Fibroblast of upper back skin (primary cell): Measurements from ENCODE around the gene NOL12.
"Not testable (repeated sequence)": the region's sequence is repeated elsewhere in the genome, so short reads cannot be mapped to it uniquely, and the experiment has no call there.

ENCODE experiments used
- DNase-seq: peaks from one replicate; pipeline ENCODE4 v3.0.0-alpha.2; 2013

NOL12 gene

DNA sequence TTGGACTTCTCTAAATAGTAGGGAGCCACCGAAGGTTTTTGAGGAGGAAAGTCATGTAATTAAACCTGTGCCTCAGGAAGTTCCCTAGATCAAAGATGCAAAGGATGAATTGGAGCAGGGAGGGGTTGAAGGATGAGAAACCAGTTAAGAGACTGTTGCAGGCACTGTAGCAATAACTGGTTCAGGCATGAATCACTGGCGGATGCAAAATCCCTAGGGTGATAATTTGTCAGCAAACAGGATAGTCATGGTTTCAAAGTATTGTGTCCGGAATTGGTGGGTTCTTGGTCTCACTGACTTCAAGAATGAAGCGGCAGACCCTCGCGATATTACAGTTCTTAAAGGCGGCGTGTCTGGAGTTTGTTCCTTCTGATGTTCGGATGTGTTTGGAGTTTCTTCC, 30.6 kb downstream of the NOL12 start:
- DNase-seq: peak; percentile 50

DNA sequence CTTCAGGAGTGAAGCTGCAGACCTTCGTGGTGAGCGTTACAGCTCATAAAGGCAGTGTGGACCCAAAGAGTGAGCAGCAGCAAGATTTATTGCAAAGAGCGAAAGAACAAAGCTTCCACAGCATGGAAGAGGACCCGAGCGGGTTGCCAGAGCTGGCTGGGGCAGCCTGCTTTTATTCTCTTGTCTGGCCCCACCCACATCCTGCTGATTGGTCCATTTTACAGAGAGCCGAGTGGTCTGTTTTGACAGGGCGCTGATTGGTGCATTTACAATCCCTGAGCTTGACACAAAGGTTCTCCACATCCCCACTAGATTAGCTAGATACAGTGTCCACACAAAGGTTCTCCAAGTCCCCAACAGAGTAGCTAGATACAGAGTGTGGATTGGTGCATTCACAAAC, 31.1 kb downstream of the NOL12 start:
- not testable (repeated sequence) for DNase-seq

DNA sequence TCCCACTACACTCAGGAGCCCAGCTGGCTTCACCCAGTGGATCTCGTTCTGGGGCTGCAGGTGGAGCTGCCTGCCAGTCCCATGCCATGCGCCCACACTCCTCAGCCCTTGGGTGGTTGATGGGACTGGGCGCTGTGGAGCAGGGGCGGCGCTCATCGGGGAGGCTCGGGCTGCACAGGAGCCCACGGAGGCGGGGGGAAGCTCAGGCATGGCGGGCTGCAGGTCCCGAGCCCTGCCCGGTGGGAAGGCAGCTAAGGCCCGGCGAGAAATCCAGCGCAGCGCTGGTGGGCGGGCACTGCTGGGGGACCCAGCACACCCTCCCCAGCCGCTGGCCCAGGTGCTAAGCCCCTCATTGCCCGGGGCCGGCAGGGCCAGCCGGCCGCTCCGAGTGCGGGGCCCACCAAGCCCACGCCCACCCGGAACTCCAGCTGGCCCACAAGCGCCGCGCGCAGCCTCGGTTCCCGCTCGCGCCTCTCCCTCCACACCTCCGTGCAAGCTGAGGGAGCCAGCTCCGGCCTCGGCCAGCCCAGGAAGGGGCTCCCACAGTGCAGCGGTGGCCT, 31.7 kb downstream of the NOL12 start:
- DNase-seq: not testable (repeated sequence)

DNA sequence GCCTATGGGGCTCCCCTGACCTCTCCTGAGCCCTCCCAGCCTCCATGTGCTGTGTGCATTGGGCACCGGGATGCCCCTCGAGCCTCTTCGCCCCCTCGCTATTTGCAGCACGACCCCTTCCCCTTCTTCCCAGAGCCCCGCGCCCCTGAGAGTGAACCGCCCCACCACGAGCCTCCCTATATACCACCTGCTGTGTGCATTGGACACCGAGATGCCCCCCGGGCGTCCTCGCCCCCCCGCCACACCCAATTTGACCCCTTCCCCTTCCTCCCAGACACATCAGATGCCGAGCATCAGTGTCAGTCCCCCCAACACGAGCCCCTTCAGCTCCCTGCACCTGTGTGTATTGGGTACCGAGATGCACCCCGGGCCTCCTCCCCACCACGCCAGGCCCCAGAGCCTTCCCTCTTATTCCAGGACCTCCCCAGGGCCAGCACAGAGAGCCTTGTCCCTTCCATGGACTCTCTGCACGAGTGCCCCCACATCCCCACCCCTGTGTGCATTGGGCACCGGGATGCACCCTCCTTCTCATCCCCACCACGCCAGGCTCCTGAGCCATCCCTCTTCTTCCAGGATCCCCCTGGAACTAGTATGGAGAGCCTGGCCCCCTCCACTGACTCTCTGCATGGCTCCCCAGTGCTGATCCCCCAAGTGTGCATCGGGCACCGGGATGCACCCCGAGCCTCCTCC, 39.6 kb downstream of the NOL12 start:
- no peak for DNase-seq

DNA sequence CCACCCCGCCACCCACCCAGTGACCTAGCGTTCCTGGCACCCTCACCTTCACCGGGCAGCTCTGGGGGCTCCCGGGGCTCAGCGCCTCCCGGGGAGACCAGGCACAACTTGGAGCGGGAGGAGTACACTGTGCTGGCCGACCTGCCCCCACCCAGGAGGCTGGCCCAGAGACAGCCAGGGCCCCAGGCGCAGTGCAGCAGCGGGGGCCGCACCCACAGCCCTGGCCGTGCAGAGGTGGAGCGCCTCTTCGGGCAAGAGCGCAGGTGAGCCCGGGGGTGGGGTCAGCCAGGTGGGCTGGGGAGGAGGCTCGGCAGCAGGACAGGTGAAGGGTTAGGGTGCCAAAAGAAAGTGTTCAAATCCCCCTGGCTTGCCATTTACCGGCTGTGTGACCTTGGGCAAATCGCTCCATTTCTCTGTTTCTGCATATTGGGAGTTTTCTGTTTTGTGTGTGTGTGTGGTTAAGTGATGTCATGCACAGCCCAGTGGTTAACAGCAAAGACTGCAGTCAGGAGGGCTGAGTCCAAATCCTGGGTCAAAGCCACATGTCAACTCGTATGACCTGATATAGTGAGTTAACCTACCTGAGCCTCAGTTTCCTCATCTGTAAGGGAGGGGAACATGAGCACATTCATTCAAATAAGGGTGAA, 40.2 kb downstream of the NOL12 start:
- DNase-seq: peak; percentile 26

DNA sequence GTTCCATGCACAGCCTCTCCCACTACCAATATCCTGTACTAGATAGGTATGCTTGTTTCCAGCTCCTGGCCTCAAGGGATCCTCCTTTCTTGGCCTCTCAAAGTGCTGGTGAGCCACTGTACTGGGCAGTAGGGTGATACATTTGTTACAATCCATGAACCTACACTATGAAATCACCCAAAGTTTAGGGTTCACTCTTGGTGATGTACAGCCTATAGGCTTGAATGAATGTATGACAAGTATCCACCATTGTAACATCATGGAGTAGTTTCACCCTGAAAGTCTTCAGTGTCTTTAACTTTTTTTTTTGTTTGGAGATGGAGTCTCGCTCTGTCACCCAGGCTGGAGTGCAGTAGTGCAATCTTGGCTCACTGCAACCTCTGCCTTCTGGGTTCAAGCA, 42.5 kb downstream of the NOL12 start:
- DNase-seq: no peak

DNA sequence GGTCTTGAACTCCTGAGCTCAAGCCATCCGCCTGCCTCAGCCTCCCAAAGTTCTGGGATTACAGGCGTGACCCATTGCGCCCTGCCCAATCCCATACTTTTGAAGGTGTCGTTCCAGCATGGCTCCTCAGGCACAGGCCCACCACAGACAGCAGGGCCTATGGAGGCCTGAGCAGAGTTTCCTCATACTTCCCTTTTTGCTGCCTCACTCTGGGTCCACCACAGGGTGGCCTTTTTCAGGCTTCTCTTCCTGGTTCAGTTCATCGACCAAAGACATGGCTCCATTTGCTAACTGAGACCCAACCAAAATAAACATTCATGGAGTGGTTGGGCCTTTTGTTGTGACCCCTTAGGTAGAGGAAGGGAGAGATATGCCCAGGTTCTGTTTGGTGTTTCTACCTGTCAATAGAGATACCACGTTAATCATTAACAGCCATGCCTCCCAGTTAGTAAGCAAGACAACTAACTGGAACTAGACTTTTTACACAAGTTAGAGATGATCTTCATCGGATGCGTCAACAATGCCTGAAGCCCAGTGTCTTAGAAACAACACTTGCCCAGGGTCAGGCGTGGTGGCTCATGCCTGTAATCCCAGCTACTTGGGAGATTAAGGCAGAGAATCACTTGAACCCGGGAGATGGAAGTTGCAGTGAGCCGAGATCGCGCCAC, 45.8 kb downstream of the NOL12 start:
- no peak for DNase-seq

DNA sequence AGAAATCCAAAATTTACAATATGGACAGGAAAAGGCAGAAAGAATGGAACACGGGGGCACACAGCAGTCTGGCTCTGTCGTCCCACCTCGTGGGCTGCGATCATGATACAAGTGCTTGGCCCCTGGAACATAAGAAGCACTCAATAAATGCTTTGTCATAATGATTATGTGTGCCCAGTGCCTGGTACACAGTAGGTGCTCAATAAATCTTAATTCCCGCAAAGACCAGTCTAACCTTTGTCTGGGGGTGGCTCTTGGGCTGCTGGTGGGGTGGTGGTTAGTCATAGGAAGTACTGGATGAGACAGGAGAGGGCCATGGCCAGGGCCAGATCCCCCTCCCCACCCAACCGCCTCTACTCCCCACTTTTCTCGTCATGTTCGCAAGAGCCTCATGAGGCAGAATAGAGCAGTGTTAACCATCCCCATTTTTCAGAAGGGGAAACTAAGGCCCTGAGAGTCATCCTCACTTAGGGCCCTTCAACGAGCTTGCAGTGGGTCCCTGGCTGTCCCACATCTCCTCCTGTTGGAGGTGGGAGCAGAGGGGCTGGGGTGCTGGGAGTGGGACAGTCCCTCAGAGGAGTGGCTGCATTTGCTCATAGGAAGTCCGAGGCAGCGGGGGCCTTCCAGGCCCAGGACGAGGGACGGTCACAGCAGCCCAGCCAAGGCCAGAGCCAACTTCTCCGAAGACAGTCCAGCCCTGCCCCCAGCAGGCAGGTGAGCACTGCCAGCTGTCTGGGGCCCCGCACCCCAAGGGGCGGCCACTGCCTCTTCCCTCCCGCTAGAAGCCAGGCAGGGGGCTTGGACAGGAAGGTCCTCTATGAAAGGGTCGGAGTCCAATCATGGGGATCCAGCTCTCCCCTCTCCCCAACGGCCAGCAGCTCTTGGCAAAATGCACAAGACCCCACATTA, 46.8 kb downstream of the NOL12 start:
- no peak for DNase-seq

DNA sequence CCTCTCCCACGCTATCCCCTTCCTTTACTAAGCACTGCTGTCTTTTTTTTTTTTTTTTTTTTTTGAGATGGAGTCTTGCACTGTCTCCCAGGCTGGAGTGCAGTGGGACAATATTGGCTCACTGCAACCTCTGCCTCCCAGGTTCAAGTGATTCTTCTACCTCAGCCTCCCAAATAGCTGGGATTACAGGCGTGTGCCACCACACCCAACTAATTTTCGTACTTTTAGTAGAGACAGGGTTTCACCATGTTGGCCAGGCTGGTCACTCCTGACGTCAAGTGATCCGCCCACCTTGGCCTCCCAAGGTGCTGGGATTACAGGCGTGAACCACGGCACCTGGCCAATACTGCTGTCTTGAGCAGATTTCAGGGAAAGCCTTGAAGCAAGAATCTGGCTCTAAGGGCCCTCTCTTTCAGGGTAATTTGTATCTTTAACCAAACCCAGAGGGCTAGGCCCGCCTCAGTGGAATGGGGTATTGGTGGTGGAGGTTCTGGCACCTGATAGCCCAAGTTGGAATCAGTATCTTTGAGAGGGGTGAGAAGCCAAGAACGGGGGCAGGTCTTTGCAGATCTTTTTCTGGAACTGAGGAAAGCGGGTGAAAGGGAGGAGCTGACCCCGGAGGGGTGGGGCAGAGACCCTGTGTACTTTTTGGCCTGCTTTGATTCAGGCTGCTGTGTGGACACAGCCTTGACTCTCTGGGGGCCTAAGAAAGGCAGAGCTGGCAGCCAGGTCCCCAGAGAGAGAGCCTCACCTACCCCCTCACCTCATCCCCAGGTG, 47.7 kb downstream of the NOL12 start:
- no peak for DNase-seq

DNA sequence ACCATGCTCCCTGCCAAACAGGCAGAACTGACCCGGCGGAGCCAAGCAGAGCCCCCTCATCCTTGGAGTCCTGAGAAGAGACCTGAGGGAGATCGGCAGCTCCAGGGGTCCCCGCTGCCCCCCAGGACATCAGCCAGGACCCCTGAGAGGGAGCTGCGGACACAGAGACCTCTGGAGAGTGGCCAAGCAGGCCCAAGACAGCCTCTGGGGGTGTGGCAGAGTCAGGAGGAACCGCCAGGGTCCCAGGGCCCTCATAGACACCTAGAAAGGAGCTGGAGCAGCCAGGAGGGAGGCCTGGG, 48.2 kb downstream of the NOL12 start:
- DNase-seq: no peak

DNA sequence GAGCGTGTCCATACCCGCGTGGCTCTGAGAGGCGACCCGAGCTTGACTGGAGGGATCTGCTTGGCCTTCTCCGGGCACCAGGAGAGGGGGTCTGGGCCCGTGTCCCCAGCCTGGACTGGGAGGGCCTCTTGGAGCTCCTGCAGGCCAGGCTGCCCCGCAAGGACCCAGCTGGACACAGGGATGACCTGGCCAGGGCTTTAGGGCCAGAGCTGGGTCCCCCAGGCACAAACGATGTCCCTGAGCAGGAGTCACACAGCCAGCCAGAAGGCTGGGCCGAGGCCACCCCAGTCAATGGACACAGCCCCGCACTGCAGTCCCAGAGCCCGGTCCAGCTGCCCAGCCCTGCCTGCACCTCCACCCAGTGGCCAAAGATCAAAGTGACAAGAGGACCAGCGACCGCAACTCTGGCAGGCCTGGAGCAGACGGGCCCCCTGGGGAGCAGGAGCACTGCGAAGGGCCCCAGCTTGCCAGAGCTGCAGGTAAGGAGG, 48.9 kb downstream of the NOL12 start:
- DNase-seq: no peak

DNA sequence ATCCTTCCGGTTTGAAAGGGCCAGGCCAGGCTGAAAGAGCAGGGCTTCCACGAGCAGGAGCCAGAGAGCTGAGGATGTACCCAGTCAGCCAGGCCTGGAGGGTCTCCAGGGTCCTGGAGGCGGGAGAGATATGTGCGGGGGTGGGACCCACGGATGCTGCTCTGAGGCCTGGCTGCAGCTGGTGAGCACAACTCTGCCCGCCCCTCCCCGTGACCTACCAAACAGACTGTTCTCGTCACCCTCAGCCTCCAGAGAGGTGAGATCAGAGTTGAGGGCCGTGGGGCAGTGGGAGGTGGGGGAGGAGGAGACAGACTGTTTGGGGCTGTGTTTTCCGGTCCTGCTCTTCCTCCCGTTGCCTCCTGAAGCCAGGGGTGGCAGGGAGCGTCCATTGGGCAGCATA, 52.9 kb downstream of the NOL12 start:
- peak; percentile 58 for DNase-seq

DNA sequence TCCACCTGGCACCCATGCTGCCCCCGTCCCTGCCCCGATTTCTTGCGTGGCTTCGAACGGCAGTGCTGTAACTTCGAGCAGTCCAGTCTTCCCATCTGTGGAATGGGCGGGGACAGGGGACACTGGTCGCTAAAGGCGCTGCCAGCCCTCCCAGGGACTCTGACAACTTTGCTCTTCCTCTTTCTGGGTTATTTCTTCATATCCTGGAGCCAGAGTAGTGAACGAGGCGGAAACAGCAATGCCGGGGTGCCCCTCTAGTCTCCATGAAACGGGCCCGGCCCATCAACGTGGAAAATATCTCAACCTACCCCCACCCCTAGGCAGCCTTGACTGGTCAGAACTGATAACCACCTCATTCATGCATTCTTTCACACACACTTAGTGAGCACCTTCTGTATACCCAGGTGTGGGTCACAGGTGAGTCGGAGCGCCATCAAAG, 53.5 kb downstream of the NOL12 start:
- DNase-seq: no peak

DNA sequence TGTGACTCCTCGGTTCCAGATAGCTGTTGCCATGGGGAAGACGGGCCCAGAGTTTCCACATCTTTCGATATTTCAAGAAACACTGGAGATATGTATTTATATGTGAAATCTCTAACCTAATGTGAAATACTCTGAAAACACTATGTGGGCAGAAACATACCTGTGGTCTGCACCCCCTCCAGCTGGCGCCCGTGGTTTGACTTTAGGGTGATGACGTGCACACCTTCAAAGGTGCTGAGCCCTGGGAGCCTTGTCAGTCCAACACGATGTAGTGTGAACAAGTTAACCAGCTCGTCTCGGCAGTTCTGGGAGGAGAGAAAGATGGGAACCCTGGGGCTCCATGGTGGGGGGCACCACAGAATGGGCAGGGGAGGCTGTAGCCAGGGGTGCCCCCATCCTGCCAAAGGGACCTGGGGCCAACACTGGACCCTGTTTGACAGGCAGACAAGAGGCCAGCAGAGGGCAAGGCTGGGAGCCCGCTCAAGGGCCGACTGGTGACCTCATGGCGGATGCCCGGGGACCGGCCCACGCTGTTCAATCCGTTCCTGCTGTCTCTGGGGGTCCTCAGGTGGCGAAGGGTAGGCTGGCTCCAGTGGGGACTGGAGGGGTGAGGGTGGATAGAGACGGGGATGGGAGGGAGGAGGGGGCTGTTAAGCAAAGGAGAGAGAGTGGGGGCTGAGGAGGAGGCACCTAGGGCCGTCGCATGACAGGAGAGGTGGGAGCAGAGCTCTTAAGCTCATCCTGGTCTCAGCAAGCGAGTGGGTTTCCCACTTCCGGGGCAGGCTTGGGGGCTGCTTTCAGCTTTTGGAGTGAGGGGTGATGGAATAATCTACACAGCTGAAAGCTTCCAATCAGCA, 54.5 kb downstream of the NOL12 start:
- DNase-seq: peak; percentile 26

DNA sequence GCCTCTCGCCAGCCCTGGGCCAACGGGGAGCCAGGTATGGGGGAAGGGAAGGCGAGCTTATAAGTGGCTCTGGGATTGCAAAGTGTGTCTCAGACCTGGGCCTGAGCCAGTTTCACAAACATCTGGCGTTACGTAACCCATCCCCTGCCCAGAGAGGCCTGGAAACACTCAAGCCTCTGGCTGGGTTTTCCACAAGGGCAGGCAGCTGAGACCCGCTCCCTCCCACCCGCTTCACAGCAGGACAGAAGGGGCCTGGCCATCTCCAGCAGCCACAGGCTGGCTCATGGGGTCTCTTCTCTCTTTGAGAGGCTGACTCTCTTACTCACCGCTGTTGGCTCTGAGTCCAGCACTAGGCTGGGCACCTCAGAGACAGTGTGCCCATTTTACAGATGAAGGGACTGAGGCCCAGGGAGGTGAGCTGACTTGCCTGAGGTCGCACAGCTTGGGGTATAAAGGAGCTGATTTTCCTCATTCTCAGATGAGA, 55.2 kb downstream of the NOL12 start:
- DNase-seq: peak; percentile 98

DNA sequence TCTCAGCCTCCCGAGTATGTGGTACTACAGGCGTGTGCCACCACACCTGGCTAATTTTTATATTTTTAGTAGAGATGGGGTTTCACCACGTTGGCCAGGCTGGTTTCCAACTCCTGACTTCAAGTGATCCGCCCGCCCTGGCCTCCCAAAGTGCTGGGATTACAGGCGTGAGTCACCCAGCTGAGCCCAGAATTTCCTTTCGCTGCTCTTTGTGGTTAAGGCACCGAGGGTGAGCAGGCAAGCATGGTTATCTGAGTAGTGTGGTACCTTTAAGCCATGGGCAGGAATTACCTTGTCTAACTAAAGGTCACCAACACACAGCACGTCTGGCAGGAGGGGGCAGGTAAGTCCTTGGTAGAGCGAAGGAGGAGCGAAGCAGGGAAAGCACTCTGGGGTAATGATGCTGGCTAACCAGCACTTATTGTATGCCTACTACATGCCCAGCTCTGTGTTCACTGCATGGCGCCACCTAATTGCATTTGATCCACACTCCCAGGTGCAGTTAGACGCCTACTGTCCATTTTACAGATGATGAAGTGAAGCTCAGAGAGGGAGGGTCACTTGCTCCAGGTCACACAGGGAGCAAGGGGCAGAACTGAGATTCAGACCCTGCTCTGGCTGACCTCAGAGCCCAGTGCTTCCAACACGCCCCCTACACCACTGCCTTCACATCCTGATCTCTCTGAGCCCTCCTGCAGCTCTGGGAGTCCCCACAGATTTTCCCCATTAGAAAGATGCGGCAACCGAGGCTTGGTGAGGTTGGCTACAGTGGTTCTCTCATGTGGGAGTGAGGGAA, 56.4 kb downstream of the NOL12 start:
- peak; percentile 91 for DNase-seq
